ENCODE measurements around the gene UBFD1.
"Not testable (repeated sequence)": the region's sequence is repeated elsewhere in the genome, so short reads cannot be mapped to it uniquely, and the experiment has no call there.

UBFD1 gene

DNA sequence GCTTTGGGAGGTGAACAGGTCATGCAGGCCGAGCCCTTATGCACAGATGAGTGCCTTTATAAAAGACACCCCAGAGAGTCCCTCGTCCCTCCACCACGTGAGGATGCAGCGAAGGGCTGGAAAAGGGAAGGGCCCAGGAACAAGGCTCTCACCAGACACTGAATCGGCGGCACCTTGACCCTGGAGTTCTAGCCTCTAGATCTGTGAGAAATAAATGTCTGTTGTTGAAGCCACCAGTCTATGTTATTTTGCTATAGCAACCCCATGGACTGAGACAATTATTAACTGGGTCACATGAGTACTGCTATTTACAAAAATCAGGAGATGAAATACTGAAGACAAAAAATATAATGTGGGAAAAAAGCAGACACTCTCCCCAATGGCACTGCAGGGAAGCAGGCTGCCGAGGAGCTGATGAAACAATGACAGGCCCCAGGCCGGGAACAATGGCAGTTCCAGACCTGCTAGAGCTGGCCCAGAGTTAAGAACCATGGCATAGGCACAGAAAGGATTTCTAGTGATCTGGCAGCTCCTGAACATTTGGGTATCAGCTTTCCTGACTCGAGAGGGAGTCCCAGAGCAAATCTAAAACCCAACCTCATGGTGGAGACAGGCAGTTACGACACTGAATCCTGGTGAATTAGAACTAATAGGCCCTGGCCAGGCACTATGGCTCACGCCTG lies 29.4 kb upstream of the UBFD1 start:
- DNase-seq (ENCODE audit: low read depth) = no peak

DNA sequence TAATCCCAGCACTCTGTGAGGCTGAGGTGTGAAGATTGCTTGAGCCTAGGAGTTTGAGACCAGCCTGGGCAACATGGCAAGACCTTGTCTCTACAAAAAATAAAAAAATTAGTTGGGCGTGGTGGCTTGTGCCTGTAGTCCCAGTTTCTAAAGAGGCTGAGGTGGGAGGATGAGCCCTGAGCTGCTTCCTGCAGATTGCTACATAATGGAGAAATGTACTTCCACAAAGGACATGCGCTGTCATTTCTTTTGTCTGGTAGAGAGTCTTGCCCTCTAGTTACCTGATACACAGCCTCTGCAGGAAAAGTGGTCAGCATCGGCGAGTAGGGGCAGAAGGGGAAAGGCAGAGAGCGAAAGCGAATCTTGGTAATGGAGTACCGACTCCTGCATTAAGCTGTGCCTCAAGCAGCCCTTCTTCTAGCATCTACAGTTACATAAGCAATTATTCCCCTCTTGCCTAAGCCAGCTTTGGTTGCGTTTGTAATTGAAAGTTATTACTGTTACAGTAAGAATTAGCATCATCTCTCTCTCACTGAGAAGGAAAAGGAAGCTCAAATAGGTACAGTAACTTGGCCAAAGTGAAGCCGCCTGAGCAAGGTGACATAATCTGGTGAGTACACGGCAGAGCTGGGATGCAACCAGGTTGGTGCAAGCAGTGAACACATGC lies 28.8 kb upstream of the UBFD1 start:
- DNase-seq (ENCODE audit: low read depth) = no peak

DNA sequence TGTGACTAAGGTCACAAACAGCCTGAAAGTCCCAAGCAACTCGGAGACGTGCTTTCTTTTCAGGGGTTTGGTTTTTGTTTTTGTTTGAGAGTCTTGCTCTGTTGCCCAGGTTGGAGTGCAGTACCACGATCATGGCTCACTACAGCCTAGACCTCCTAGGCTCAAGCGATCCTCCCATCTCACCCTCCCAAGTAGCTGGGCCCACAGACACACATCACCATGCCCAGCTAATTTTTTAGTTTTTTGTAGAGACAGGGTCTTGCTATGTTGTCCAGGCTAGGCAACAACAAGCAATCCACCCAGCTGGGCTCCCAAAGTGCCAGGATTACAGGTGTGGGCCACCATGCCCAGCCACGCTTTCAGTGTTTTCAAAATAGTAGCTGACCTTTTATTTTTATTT lies 27.5 kb upstream of the UBFD1 start:
- no peak for DNase-seq (ENCODE audit: low read depth)

DNA sequence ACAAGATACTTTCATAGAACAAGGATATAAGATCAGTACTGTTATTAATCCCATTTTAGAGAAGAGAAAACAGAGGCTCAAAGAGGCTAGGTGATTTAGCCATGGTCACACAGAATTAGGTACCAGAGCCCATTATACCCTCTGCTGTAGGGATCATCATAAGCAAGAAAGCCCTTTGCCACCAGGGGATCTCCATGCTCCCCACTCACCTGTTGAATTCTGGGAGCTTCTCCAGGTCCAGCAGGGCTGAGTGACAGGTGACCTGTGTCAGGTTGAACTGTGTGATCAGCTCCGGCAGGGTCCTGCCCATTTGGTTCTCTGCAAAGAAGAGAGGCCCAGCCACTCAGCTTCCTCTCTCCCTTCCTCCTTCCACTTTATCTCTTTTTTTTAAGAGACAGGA lies 25.1 kb upstream of the UBFD1 start:
- no peak for DNase-seq (ENCODE audit: low read depth)

DNA sequence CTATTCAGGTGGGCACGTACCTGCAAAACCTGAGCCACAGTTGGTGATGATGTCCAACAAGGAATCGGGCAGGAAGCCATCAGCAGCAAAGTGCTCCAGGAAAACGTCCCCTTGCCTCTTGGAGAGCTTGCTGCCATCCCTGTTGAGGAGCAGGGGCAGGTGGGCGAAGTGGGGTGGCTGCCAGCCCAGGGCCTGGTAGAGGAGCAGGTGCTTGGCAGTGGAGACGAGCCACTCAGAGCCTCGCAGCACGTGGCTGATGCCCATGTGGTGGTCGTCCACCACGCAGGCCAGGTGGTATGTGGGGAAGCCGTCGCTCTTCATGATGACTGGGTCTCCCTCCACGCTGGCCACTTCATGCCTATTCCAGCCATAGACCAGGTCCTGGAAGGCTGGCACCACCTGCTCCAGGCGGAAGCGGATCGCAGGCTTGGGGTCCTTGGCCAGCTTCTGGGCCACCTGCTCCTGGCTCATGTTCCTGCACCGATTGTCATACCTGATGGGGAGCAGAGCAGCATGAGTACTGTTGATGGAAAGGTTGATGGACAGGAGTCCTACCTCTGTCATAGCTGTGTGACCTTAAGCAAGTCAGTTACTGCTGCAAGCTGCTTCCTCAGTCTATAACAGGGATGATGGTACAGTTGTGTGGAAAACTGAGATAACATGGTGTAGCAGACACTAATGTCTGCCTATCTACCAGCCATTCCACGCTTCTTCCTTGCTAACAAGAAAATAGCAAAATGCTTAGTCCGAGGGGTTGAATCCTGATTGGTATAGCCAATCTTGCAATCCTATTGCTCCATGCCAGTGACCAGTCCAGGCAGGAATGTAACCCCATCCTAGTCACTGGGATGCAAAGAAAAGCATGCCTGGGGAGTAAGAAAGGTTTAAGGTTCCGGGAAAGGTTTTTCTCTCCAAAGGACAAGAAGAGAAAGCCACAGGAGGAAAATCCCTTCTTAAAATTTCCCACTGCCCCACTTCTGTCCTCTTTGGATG lies 22.4 kb upstream of the UBFD1 start:
- DNase-seq (ENCODE audit: low read depth) = no peak

DNA sequence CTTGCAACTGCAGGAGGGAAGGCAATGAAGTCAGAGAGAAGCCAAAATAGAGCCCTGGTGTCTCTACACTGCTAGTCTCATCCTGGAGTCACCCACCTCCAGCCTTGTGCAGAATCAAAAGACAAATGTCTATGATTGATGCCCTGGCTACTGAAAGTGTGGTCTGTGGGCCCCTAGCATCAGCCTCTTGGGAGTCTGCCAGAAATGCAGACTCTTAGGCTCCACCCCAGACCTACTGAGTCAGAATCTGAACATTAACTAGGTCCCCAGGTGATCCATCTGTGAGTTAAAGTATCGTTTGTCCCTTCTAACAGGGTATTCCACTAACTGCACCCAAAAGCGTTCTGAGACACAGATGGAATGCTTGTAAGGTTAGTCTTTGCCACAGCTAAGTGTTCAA lies 21.6 kb upstream of the UBFD1 start:
- no peak for DNase-seq (ENCODE audit: low read depth)

DNA sequence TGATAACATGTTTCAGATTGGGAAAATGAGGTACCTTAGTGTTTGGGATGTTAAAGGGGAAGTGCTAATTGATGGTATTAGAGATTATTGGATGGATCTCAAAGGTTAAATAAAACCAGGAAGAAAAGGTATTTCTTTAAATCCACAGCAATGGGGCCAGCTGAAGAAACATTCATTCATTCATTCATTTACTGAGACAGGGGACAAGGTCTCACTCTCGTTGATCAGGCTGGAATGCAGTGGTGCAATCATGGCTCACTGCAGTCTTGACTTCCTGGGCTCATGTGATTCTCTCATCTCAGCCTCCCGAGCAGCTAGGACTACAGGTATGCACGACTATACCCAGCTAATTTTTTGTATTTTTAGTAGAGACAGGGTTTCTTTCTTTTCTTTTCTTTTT lies 20.1 kb upstream of the UBFD1 start:
- DNase-seq (ENCODE audit: low read depth) = no peak

DNA sequence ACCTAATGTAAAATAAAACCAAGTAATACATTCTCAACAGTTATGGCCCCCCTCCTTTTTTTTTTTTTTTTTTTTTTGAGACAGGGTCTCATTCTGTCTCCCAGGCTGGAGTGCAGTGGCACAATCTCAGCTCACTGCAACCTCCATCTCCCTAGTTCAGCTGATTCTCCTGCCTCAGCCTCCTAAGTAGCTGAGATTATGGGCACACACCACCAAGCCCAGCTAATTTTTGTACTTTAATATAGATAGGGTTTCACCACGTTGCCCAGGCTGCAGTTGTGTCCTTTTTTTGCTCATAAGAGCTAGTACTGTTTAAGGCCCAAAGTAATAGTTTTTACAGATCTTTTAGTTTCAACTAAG lies 18.6 kb upstream of the UBFD1 start:
- DNase-seq (ENCODE audit: low read depth) = no peak

DNA sequence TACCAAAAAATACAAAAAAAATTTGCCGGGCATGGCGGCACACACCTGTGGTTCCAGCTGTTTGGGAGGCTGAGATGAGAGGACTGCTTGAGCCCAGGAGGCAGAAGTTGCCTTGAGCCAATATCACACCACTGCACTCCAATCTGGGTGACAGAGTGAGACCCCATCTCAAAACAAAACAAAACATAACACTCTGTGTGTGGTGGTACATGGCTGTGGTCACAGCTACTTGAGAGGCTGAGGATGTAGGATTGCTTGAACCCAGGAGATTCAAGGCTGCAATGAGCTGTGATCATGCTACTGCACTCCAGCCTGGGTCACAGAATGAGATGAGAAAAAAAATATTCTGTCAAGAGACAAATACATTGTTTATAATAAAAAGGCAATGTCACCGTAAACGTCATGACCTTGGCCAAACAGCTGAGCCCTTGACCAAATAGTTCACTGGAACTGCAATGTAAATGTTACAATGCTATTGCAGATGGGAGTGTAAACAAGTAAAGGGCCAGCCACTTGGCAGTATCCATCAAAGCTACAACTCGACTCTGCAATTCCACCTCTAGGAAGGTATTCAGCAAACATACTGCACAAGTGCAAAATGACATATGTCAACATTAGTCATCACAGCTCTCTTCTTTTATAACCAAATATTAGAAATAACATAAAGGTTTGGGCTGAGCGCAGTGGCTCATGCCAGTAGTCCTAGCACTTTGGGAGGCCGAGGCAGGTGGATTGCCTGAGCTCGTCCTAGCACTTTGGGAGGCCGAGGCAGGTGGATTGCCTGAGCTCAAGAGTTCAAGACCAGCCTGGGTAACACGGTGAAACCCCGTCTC lies 17.3 kb upstream of the UBFD1 start:
- DNase-seq (ENCODE audit: low read depth) = no peak

DNA sequence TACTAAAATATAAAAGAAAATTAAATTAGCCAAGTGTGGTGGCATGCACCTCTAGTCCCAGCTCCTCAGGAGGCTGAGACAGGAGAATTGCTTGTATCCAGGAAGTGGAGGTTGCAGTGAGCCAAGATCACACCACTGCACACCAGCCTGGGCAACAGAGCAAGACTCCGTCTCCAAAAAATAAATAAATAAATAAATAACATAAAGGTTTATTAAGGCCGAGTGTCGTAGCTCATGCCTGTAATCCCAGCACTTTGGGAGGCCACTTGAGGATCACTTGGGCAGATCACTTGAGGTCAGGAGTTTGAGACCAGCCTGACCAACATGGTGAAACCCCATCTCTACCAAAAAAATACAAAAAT lies 16.7 kb upstream of the UBFD1 start:
- not testable (repeated sequence) for DNase-seq (ENCODE audit: low read depth)

DNA sequence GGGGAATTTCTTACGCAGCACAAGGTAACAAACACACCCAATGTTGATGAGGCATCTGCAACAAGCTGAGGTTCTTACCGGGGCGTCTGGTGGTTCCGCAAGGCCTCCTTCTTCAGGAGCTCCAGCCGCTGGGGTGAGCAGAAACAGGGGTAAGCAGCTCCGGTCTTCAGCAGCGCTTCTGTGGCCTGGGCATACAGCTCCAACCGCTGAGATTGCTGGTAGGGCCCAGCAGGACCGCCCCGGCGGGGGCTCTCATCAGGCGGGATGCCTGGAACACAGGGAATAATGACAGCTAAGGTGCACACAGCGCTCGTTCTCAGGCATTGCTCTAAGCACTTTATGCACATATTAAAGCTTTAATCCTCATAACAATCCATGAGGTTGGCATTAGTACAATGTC lies 13.1 kb upstream of the UBFD1 start:
- no peak for DNase-seq (ENCODE audit: low read depth)

DNA sequence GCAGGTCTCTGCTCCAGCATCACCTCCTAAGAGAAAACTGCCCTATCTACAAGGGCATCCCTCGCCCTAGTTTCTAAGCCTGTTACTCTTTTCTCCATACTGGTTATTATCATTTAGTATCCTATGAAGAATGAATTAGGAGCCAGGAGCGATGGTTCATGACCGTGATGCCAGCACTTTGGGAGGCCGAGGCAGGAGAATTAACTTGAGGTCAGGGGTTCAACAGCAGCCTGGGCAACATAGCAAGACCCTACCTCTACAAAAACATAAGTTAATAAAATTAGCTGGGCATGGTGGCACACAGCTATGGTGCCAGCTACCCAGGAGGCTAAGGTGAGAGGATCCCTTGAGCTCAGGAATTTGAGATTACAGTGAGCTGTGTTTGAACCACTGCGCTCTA lies 7.6 kb upstream of the UBFD1 start:
- DNase-seq (ENCODE audit: low read depth) = no peak

DNA sequence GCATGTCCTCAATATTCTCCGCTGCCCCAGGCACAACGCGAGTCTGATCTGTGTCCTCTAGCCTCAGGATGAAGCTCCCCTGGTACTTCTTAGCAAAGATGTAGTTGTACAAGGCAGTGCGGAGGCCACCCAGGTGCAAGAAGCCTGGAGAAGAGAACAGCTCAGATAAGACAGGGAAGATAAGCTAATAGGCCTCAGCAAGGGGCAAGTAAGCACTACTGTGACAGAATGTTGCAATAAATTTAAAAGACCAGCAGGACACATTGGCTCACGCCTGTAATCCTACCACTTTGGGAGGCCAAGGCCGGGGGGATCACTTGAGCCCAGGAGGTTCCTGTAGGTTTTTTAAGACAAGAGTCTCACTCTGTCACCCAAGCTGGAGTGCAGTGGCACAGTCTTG lies 5.4 kb upstream of the UBFD1 start:
- no peak for DNase-seq (ENCODE audit: low read depth)

DNA sequence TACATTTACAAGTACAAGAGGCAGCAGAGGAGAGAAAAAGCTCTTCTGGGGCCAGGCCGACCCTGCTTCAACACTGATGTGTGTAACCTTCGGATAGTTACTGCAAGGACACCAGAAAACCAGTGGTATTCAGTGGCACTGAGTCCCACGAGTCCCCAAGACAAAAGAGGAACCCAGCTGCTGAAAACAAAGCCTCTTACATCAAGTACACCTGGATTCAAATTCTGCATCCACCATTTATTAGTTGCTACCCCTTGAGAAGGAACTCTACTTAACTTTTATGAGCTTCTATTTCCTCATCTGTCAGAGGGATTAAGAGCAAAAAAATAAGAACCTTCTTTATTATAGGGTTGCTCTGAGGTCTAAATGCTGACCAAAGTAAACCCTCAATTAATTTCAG lies 3.0 kb upstream of the UBFD1 start:
- no peak for DNase-seq (ENCODE audit: low read depth)

DNA sequence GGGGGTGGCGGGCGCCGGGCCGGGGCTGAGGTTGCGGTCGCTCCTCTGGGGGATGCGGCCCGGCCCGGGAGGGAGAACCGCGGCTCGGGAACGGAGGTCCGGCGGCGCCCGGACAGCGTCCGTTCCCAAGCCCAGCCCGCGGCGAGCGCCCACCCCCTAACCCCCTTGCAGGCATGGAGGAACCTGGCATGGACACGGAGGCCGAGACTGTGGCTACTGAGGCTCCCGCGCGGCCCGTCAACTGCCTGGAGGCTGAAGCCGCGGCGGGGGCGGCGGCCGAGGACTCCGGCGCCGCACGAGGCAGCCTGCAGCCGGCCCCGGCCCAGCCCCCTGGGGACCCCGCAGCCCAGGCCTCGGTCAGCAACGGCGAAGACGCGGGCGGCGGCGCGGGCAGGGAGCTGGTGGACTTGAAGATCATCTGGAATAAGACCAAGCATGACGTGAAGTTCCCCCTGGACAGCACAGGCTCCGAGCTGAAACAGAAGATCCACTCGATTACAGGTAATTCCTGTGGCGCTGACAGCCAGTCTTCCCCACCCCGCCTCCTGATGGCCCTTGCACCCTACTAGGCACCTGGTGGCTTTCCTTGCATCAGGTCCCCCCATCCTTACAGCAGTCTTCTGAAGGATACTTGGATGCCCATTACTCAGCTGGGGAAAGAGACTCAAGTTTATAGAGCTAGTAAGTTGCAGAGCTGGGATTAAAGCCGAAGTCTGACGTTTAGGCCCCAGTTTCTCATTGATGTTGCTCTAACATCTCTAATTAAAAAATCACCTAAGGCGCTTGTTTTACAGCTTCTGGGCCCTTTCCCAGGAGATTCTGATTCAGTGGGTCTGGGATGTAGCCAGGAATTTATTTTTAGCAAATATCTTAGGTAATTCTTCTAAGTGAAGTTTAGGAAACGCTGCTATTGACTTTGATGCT lies 514 bp downstream of the UBFD1 start:
- DNase-seq (ENCODE audit: low read depth) = no peak

DNA sequence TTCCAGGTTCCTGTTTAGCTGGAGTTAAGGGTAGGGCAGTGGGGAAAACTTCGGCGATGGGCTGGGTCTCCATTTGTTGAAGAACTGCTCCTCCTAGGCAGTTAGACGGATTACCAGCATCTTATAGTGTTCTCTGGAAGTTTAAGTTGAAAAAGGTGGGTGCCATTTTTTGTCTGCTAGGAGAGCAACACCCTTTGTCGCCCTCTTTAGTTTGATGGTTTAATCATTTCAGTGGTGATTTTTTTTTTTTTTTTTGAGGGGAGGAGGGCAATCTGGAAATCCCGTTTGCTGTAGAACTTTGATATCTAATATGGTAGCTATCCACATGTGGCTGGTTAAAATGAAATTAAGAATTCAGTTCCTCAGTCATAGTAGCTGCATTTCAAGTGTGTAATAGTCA lies 4.1 kb downstream of the UBFD1 start:
- DNase-seq (ENCODE audit: low read depth) = no peak

DNA sequence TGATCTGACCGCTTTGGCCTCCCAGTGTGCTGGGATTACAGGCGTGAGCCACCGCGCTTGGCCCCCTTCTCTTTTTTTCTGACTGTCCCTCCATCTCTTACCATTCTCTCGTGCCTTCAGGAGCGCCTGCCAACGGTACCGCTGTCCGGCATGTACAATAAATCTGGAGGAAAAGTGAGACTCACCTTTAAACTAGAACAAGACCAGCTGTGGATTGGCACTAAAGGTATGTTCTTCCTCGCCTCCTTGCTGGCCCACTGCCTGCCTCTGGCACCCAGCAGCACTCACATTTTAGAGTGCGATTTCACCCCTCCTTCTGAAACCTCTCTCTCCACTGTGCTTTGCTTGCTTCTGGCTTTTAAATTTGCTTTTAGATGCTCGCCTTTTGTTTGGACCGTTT lies 5.0 kb downstream of the UBFD1 start:
- DNase-seq (ENCODE audit: low read depth) = no peak

DNA sequence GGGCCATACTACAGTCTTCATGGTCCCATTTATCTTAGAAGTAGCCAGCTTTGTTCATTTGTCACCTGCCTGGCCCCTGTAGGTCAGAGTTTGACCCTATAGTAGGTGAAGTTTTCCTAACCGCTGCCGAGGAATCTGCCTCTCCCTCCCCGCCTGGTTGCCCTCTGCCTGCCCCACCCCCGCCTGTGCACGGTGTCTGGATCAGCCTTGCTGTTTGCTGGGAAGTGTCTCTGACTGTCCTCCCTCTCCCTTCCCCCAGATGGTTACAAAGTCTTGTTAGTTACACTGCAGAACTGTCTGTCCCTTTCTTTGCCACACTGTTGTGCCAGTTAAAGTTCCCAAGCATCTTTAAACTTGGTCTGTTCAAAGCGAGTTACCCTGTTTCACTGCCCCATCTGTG lies 5.7 kb downstream of the UBFD1 start:
- DNase-seq (ENCODE audit: low read depth) = no peak

DNA sequence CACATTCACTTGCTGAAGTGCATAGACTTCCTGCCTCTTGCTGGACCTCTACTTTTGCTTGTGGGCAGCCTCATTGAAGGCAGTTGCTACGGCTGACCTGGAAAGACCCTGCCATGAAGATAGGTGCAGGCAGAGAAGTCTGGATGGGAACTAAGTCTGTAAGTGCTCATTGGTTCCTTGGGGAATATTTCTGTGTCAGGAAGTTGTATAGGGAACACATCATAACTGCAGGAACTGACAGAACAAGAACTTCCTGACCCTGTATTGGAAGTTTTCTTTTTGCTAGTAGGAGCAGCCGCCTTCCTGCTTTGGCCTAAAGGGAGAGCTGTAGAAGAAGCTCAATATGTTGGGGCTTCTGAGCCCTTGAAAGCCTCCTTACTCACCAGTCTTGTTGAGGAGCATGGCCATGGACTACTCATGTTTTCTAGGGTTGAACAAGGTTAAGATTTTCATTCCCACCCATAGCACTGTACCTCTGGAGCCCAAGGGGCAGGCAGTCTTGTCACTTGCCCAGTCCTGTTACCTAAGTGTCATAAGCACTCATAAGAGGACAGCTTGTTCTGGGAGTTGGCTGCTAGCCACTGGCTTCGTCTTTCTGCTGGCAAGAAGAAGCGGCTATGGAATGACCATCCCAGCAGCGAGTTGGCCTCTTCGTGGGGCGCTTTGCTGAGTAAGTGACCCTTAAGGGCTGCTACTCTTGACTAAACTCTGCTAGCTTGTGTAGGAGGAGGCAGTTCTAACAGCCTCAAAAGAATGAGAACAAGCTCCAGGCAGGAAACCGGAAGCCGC lies 7.2 kb downstream of the UBFD1 start:
- DNase-seq (ENCODE audit: low read depth) = no peak

DNA sequence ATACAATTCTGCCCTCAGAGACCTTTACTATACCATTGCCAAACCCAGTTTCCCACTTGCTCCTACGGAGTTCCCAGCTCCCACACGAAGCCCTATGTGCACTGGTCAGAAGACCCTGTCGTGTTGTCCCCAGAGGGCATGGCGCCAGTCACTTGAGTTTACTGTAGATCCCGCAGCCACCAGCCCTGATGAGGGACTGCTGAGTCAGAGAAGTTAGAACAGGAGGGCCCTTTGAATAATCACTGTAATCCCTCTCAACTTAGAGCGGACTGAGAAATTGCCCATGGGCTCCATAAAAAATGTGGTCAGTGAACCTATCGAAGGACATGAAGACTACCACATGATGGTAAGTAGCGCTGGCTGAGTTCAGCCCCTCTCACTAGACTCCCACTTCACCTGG lies 9.2 kb downstream of the UBFD1 start:
- DNase-seq (ENCODE audit: low read depth) = no peak

All from non-pigmented ciliary epithelial cell (primary cell).